ENCODE data around the gene ARID4B. TPM values are rescaled to one million over a fixed set of nuclear protein-coding genes. Genes with fewer than 3 reads are reported as not detected.

The ARID4B gene
- total and polyA plus RNA-seq, 2 of the 13 experiments (the other 11 are each of a cell fraction or from before 2014, with no cell fraction given): 9.7 to 24.6 TPM

DNA sequence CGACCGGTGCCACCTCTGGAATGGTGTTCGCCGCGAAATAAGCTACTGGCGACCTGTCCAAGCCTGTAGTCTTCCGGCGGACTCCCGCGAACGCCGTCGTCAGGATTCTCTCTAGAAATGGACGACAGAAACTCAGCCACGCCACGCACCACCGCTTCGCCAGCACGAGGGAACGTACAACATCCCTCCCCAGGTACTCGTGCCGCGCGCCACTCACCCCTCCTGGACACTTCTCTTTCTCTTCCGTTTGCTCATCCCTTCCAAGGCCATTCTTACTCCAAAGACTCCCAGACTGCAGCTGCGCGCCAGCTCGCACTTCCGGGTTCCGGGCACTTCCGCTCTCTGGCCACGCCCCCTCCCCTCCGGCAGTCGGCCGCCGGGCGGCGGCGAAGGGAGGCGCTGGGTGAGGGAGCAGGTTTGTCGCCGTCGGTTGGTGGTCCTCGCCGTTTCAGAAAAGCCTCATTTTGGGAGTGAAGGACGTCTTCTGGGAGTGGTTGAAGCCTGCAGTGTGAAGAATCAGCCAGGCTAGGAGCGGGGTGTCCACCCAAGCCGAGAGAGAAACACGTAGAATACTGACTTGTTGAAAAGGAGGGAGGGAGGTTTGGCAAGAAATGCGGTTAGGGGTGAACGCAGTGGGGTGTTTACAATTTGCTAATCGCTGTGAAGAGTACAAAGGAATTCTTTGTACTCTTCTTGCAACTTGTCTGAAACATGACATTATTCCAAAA, 166.9 kb downstream of the ARID4B start, which contains the start of gene RBM34 (continued):
- TF ChIP-seq CENPX (CRISPR knock-in tag; IDR thresholded peaks at IDR 0.05): no peak
- TF ChIP-seq ZKSCAN5 (CRISPR knock-in tag; IDR thresholded peaks at IDR 0.05): no peak
- TF ChIP-seq, protein P1, sequence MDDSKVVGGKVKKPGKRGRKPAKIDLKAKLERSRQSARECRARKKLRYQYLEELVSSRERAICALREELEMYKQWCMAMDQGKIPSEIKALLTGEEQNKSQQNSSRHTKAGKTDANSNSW (CRISPR knock-in tag; IDR thresholded peaks at IDR 0.05; ENCODE audit: borderline replicate concordance): peak; percentile 91; the same call in 1 of the 2 replicates
- peak; percentile 54; the same call in 1 of the 2 replicates for TF ChIP-seq GATA4 (IDR thresholded peaks at IDR 0.05; ENCODE audit: borderline replicate concordance, low read depth)
- no peak for TF ChIP-seq ZC3H4 (CRISPR knock-in tag; IDR thresholded peaks at IDR 0.05; ENCODE audit: borderline replicate concordance)
- TF ChIP-seq ZNF430 (CRISPR knock-in tag; IDR thresholded peaks at IDR 0.05): peak; percentile 97; the same call in 1 of the 2 replicates
- peak; percentile 69 for TF ChIP-seq ZNF768 (CRISPR knock-in tag; IDR thresholded peaks at IDR 0.05)
- TF ChIP-seq TCF7 (IDR thresholded peaks at IDR 0.05; ENCODE audit: low read depth): no peak
- TF ChIP-seq JDP2 (CRISPR knock-in tag; IDR thresholded peaks at IDR 0.05; ENCODE audit: borderline replicate concordance): no peak
- TF ChIP-seq BHLHE40 (IDR thresholded peaks at IDR 0.05; ENCODE audit: low read length): peak; percentile 57; the same call in 1 of the 2 replicates
- TF ChIP-seq ELF4 (CRISPR knock-in tag; IDR thresholded peaks at IDR 0.05; ENCODE audit: borderline replicate concordance): peak; percentile 99
- TF ChIP-seq MAFK (conservative IDR thresholded peaks at IDR 0.05 in 1 of 2, IDR thresholded peaks at IDR 0.05 in 1 of 2; ENCODE audit: low read length in 2 of 2): no peak
- TF ChIP-seq, protein P2, sequence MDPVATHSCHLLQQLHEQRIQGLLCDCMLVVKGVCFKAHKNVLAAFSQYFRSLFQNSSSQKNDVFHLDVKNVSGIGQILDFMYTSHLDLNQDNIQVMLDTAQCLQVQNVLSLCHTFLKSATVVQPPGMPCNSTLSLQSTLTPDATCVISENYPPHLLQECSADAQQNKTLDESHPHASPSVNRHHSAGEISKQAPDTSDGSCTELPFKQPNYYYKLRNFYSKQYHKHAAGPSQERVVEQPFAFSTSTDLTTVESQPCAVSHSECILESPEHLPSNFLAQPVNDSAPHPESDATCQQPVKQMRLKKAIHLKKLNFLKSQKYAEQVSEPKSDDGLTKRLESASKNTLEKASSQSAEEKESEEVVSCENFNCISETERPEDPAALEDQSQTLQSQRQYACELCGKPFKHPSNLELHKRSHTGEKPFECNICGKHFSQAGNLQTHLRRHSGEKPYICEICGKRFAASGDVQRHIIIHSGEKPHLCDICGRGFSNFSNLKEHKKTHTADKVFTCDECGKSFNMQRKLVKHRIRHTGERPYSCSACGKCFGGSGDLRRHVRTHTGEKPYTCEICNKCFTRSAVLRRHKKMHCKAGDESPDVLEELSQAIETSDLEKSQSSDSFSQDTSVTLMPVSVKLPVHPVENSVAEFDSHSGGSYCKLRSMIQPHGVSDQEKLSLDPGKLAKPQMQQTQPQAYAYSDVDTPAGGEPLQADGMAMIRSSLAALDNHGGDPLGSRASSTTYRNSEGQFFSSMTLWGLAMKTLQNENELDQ (CRISPR knock-in tag; IDR thresholded peaks at IDR 0.05; ENCODE audit: borderline replicate concordance): no peak
- no peak for TF ChIP-seq NCOA5 (CRISPR knock-in tag; IDR thresholded peaks at IDR 0.05)
- peak; percentile 86; the same call in 1 of the 2 replicates for TF ChIP-seq ZNF776 (CRISPR knock-in tag; IDR thresholded peaks at IDR 0.05)
- peak; percentile 79 for TF ChIP-seq BORCS8-MEF2B (CRISPR knock-in tag; IDR thresholded peaks at IDR 0.05)
- TF ChIP-seq MLLT10 (CRISPR knock-in tag; IDR thresholded peaks at IDR 0.05): no peak
- peak; percentile 91; the same call in 1 of the 2 replicates for TF ChIP-seq ZNF350 (CRISPR knock-in tag; IDR thresholded peaks at IDR 0.05; ENCODE audit: borderline replicate concordance, low read depth)
- TF ChIP-seq MAF1 (CRISPR knock-in tag; IDR thresholded peaks at IDR 0.05; ENCODE audit: borderline replicate concordance): peak; percentile 51; the same call in 1 of the 2 replicates
- TF ChIP-seq DNMT1 (CRISPR knock-in tag; IDR thresholded peaks at IDR 0.05): no peak
- TF ChIP-seq, protein P3, sequence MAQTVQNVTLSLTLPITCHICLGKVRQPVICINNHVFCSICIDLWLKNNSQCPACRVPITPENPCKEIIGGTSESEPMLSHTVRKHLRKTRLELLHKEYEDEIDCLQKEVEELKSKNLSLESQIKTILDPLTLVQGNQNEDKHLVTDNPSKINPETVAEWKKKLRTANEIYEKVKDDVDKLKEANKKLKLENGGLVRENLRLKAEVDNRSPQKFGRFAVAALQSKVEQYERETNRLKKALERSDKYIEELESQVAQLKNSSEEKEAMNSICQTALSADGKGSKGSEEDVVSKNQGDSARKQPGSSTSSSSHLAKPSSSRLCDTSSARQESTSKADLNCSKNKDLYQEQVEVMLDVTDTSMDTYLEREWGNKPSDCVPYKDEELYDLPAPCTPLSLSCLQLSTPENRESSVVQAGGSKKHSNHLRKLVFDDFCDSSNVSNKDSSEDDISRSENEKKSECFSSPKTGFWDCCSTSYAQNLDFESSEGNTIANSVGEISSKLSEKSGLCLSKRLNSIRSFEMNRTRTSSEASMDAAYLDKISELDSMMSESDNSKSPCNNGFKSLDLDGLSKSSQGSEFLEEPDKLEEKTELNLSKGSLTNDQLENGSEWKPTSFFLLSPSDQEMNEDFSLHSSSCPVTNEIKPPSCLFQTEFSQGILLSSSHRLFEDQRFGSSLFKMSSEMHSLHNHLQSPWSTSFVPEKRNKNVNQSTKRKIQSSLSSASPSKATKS (CRISPR knock-in tag; IDR thresholded peaks at IDR 0.05): peak; percentile 90; the same call in 1 of the 2 replicates
- TF ChIP-seq GABPB1 (CRISPR knock-in tag; IDR thresholded peaks at IDR 0.05): peak; percentile 98
- TF ChIP-seq, protein P4, sequence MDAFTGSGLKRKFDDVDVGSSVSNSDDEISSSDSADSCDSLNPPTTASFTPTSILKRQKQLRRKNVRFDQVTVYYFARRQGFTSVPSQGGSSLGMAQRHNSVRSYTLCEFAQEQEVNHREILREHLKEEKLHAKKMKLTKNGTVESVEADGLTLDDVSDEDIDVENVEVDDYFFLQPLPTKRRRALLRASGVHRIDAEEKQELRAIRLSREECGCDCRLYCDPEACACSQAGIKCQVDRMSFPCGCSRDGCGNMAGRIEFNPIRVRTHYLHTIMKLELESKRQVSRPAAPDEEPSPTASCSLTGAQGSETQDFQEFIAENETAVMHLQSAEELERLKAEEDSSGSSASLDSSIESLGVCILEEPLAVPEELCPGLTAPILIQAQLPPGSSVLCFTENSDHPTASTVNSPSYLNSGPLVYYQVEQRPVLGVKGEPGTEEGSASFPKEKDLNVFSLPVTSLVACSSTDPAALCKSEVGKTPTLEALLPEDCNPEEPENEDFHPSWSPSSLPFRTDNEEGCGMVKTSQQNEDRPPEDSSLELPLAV (CRISPR knock-in tag; conservative IDR thresholded peaks at IDR 0.05; ENCODE audit: low read depth): no peak

Measured in HepG2 (cell line).